MCF 10A (cell line): ENCODE measurements around the gene SMYD3. TPM values are rescaled to one million over a fixed set of nuclear protein-coding genes. Genes with fewer than 3 reads are reported as not detected.

ENCODE experiments used
- BruUV-seq: library from RNA; stranded (reverse); fragments of 400-500 nt; replicated peaks from 2 replicates; lab custom pipeline; 2021; lab: Mats Ljungman, UMichigan
- CTCF ChIA-PET: fragments of 300-600 bp; sonication (Branson Sonifier 250); formaldehyde crosslinking; extraction: SDS; loops from one replicate; lab custom pipeline; 2021; ENCODE audit warnings: antibody characterized with exemption, inconsistent platforms; lab: Yijun Ruan, JAX
- POLR2A ChIA-PET: fragments of 300-600, 350-650 bp; sonication (Branson Sonifier 250); formaldehyde crosslinking; extraction: SDS; loops from one replicate; lab custom pipeline; 2020; ENCODE audit warnings: antibody characterized with exemption, inconsistent platforms; lab: Yijun Ruan, JAX
- DNase-seq: peaks from one replicate; pipeline ENCODE4 v3.0.0-alpha.2; 2018; ENCODE audit not compliant: unreplicated experiment
- H3K27ac Mint-ChIP-seq: one replicate; pipeline ENCODE4 v1.8.0; 2022; ENCODE audit warnings: mild to moderate bottlenecking, low read depth, mixed read lengths; ENCODE audit not compliant: unreplicated experiment
- H3K27me3 Mint-ChIP-seq: one replicate; pipeline ENCODE4 v1.8.0; 2022; ENCODE audit warnings: mixed read lengths; ENCODE audit not compliant: insufficient read depth, unreplicated experiment
- H3K36me3 Mint-ChIP-seq: one replicate; pipeline ENCODE4 v1.8.0; 2022; ENCODE audit warnings: mild to moderate bottlenecking, moderate library complexity, mixed read lengths; ENCODE audit not compliant: insufficient read depth, unreplicated experiment
- H3K4me1 Mint-ChIP-seq: one replicate; pipeline ENCODE4 v1.8.0; 2022; ENCODE audit warnings: mixed read lengths; ENCODE audit not compliant: insufficient read depth, unreplicated experiment
- H3K4me3 Mint-ChIP-seq: one replicate; pipeline ENCODE4 v1.8.0; 2022; ENCODE audit warnings: mild to moderate bottlenecking, moderate library complexity, mixed read lengths; ENCODE audit not compliant: unreplicated experiment
- H3K9me3 Mint-ChIP-seq: one replicate; pipeline ENCODE4 v1.8.0; 2022; ENCODE audit warnings: mixed read lengths; ENCODE audit not compliant: unreplicated experiment
- intact Hi-C: fragments of 100-400 bp; cut with micrococcal nuclease; formaldehyde crosslinking; loops from 2 replicates; pipeline ENCODE4 v1.14.1; 2022
- total RNA-seq: library from RNA; stranded (reverse); gene quantifications from 2 replicates; pipeline ENCODE4 v1.2.3, GENCODE V29; 2022
- TF ChIP-seq, protein P1 (sequence below): fragments of 200-600 bp; IDR thresholded peaks from one replicate; pipeline ENCODE4 v1.8.0; 2022; ENCODE audit warnings: antibody characterized with exemption, mild to moderate bottlenecking; ENCODE audit not compliant: unreplicated experiment

SMYD3 gene
- total RNA-seq, 1 experiment from 2014 or later = 26.9 TPM

- intact Hi-C loops = no loop called here
- CTCF ChIA-PET = interaction anchor here (0.7 kb wide), 1 partner anchor 346 kb away, joined by 3 read pairs; no protein-coding TSS in a partner anchor
- Mint-ChIP-seq H3K27ac (no peak overlapping the region), H3K36me3 (no peaks in the 10 kb centered on the region), H3K4me1 (peaks cover 5% of the 10 kb centered on the region), H3K27me3 (no peaks in the 10 kb centered on the region), H3K4me3 (no peak overlapping the region), H3K9me3 (no peaks in the 10 kb centered on the region)
- TF ChIP-seq, protein P1, sequence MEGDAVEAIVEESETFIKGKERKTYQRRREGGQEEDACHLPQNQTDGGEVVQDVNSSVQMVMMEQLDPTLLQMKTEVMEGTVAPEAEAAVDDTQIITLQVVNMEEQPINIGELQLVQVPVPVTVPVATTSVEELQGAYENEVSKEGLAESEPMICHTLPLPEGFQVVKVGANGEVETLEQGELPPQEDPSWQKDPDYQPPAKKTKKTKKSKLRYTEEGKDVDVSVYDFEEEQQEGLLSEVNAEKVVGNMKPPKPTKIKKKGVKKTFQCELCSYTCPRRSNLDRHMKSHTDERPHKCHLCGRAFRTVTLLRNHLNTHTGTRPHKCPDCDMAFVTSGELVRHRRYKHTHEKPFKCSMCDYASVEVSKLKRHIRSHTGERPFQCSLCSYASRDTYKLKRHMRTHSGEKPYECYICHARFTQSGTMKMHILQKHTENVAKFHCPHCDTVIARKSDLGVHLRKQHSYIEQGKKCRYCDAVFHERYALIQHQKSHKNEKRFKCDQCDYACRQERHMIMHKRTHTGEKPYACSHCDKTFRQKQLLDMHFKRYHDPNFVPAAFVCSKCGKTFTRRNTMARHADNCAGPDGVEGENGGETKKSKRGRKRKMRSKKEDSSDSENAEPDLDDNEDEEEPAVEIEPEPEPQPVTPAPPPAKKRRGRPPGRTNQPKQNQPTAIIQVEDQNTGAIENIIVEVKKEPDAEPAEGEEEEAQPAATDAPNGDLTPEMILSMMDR = no peak
- no TSS peak for BruUV-seq
- DNase-seq = no peak
- POLR2A ChIA-PET = no interaction called here
These were observed 400.7 kb downstream of the SMYD3 start for GRCh38 chr1:246106342-246106763.

- ChIA-PET CTCF (interaction anchor here (1.2 kb wide), 1 partner anchor 951 kb away, joined by 6 read pairs; no protein-coding TSS in a partner anchor), POLR2A (interaction anchor here (0.7 kb wide), 1 partner anchor 1355 kb away, joined by 3 read pairs; no protein-coding TSS in a partner anchor)
- H3K36me3 Mint-ChIP-seq = no peaks in the 10 kb centered on the region
- no peaks in the 10 kb centered on the region for H3K27me3 Mint-ChIP-seq
- BruUV-seq = no TSS peak
- TF ChIP-seq, protein P1 = no peak
- no peak overlapping the region for H3K27ac Mint-ChIP-seq
- peak; percentile 63 for DNase-seq
- H3K9me3 Mint-ChIP-seq = no peaks in the 10 kb centered on the region
- intact Hi-C loops = no loop called here
- H3K4me1 Mint-ChIP-seq = peaks cover 5% of the 10 kb centered on the region
- H3K4me3 Mint-ChIP-seq = no peak overlapping the region
These were observed 402.2 kb downstream of the SMYD3 start for GRCh38 chr1:246104927-246105326.

GRCh38 chr1:246099570-246099969, 407.5 kb downstream of the SMYD3 start:
- Mint-ChIP-seq H3K27me3 (no peaks in the 10 kb centered on the region), H3K9me3 (no peaks in the 10 kb centered on the region), H3K4me3 (no peak overlapping the region), H3K4me1 (peaks cover under 1% of the 10 kb centered on the region), H3K36me3 (peaks cover 3% of the 10 kb centered on the region), H3K27ac (no peak overlapping the region)
- DNase-seq = no peak
- CTCF ChIA-PET = interaction anchor here (0.7 to 0.8 kb wide), 3 partner anchors 10 to 72 kb away, joined by 3 to 4 read pairs (median 3); no protein-coding TSS in a partner anchor
- no TSS peak for BruUV-seq
- POLR2A ChIA-PET = interaction anchor here (0.9 to 1.4 kb wide), 2 partner anchors 9 to 115 kb away, joined by 3 to 4 read pairs; no protein-coding TSS in a partner anchor
- TF ChIP-seq, protein P1 = no peak
- intact Hi-C loops = no loop called here

- ChIA-PET POLR2A (no interaction called here), CTCF (interaction anchor here (1.7 kb wide), 1 partner anchor 20 kb away, joined by 3 read pairs; no protein-coding TSS in a partner anchor)
- no peak for DNase-seq
- Mint-ChIP-seq H3K36me3 (peaks cover 4% of the 10 kb centered on the region), H3K27ac (no peak overlapping the region), H3K4me1 (no peaks in the 10 kb centered on the region), H3K9me3 (peaks cover 7% of the 10 kb centered on the region), H3K4me3 (no peak overlapping the region), H3K27me3 (no peaks in the 10 kb centered on the region)
- intact Hi-C loops = no loop called here
- BruUV-seq = no TSS peak
- TF ChIP-seq, protein P1 = no peak
These were observed 410.7 kb downstream of the SMYD3 start for GRCh38 chr1:246096356-246096755.
